Peyer's patch (tissue), 4 donors: ENCODE measurements around the gene OTOP2.

ENCODE experiments used
- CTCF ChIP-seq, 6 experiments: fragments of 450-650 bp in 4 of 6; fragments of 200-600 bp in 2 of 6; sonication (generic) in 1 of 6; IDR thresholded peaks; one replicate each; pipeline ENCODE4 v1.5.1; 2017 to 2019; ENCODE audit warnings: antibody characterized with exemption in 6 of 6, mild to moderate bottlenecking in 3 of 6, moderate library complexity in 1 of 6
- POLR2A ChIP-seq, 2 donors: fragments of 450-650 bp; IDR thresholded peaks; one replicate each; pipeline ENCODE4 v1.5.1; 2017; ENCODE audit warnings: antibody characterized with exemption in 2 of 2, mild to moderate bottlenecking in 2 of 2, moderate library complexity in 2 of 2

DNA sequence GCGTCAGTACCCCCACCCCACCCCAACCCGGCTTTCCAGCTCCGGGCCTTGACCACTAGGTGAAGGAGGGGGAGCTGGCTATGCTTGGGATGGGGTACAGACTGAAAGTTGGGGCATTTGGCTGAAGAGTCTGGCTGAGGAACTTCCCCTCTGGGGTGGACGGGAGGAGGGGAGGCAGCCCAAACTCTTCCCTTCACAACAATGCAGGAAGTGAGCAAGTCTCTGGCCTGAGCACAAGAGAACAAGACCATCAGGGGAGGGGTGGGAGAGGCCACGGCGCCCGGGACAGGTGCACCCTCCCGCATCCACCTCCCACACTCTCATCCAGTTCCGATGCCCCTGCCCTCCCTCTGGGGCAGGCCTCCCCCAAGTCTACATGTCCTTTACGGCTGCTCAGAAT is 6.6 kb upstream of the OTOP2 start:
- TF ChIP-seq POLR2A (IDR thresholded peaks at IDR 0.05) (no peak), CTCF (IDR thresholded peaks at IDR 0.05) (no peak)
